ENCODE results near the gene SLAMF1.
A peak's percentile ranks its signal among the peaks of the same experiment; 100 is the strongest.
"Not testable (repeated sequence)": the region's sequence is repeated elsewhere in the genome, so short reads cannot be mapped to it uniquely, and the experiment has no call there.

Gene SLAMF1, protein sequence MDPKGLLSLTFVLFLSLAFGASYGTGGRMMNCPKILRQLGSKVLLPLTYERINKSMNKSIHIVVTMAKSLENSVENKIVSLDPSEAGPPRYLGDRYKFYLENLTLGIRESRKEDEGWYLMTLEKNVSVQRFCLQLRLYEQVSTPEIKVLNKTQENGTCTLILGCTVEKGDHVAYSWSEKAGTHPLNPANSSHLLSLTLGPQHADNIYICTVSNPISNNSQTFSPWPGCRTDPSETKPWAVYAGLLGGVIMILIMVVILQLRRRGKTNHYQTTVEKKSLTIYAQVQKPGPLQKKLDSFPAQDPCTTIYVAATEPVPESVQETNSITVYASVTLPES

DNA sequence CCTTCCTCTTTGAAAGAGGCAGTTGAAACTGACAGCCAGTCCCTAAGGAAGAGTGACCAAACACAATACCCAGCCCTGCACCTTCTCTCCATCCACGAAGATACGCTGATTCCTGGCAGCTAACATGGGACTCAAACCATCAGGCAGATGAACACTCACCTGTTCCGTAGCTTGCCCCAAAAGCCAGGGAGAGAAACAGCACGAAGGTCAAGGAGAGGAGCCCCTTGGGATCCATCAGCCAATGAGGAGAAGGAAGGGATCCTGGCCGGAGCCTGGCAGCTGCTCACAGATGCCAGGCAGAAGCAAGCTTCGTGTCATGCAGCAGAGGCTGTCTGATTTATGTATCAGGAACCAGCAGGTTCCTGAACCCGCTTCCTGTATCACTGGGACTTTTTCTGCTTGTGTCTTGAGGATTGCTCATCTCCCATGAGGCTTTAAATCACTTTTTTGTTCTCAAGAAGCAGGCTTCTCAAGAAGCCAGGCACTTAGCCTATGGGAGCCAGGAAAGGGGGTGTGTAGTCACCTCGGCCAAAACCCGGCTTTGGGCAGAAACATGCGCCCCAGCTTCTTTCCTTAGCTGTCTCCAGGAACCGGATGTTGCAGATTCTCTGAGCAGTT is at the start of gene SLAMF1:
SLAMF1 (minus strand) TSS at position 334 of the 618 bp plus-strand sequence; CDS start at position 235, 99 bp downstream.
- DNase-seq: peak; percentile 79 to 96

DNA sequence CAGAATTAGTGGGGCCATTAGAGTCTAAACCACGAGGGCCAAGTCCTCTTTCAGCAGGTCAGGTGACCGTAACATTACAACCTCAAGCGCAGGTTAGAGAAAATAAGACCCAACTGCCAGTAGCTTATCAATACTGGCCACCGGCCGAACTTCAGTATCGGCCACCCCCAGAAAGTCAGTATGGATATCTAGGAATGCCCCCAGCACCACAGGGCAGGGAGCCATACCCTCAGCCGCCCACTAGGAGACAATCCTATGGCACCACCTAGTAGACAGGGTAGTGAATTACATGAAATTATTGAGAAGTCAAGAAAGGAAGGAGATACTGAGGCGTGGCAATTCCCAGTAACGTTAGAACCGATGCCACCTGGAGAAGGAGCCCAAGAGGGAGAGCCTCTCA is 45.5 kb upstream of the SLAMF1 start:
- not testable (repeated sequence) for DNase-seq

DNA sequence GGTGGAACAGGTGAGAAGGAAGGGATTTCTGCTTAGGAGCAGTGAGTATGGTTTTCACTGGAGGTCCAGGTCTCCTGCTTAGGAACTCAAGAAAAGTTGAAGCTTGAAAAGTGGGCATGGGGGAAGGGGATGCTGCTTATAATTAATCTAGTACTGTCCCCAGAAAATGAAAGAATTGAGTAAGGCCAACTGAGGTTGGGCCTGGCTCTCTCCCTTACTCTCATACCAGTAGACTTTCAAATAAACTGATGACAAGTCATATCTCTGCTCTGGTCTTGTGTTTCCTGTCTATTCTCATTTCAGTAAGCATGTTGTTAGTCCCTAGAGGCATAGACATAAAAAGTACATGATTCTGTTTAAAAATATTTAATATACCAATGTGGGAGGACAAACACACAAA is 38.4 kb upstream of the SLAMF1 start:
- DNase-seq: no peak

DNA sequence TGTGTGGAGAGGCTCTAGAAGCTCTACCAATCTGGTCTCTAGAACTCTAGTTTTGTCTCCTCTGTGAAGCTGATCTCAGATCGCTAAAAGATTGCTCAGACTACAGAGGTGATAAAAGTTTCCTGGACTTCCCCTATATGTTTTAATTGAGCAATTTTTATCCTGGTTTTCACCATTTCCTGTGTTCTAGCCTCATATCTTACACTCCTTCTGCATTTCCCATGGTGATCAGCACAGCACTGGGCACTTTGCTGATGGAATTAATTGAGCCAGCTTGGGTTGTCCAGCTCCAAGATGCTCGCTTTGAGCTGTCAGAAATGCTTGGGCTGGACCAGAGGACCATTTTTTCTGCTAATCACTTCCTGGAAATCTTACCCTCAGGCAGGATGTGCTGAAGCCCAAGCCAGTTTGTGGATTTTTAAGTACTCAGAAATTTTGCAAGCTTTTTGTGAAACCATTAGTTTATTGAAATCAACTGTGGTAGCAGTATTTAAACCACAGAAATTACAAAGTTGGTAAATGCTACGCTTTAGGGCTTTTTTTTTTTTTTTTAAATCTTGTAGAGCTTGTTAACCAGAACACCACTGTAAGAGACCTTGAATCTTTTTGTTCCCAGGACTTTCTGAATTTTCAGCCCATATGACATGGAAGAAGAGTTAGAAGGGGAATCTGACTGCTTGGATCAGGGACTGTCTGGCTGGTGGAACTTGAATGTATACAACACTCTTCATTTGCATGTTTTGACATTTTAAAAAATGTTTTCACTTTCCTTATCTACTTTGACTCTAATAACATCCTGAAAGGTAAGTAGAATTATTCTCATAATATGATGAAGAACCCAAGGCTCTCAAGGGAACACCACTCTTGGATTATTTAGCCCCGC is 36.4 kb upstream of the SLAMF1 start:
- DNase-seq: peak; percentile 92 to 97

DNA sequence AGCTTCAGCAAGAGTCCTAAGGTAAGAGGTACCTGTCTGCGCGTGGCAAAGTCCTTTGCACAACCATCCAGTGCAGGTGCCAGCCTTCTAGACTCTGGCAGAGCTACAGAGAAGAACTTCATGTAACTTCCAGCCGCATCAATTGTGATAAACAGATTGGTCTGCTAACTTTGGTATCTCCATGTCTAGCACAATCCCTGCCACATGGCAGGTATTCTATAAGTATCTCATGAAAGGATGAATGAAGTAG is 35.0 kb upstream of the SLAMF1 start:
- no peak for DNase-seq

DNA sequence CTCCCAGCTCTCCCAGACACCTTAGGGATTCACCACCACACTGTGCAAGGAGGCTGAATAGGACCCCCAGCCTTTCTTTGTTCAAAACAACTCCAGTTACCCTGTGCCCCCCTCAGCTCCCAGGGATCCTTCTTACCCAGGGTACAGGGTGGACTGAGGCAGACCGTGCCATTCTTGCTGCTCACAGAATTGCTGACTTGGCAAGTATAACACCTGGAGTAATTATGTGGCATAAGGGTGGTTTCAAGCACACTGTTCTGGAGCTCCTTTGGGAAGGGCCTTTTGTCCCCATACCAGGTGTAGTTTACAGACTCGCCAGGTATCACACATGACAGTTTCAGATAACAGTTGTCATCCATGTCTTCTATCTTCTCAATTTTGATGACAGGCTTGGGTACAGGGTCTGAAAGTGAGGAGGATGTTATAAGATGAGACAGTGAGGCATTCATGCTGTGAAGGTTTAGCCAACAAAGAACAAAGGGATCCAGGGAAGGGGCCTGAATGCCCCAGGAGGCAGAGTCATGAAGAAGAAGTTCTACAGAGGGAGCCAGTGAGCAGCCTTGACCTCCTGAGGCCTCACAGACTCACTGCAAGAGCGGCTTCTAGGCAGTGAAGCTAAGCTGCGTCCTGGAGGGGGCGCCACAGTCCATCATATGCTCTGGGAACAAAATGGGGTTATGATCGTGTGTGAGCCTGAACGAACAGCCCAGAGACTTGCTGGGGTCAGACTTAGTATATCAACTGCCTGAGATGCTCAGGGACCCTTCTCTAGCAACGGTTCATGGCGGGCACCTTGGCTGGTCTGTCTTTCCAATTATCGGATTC is 34.4 kb upstream of the SLAMF1 start:
- peak; percentile 85 to 96 for DNase-seq

DNA sequence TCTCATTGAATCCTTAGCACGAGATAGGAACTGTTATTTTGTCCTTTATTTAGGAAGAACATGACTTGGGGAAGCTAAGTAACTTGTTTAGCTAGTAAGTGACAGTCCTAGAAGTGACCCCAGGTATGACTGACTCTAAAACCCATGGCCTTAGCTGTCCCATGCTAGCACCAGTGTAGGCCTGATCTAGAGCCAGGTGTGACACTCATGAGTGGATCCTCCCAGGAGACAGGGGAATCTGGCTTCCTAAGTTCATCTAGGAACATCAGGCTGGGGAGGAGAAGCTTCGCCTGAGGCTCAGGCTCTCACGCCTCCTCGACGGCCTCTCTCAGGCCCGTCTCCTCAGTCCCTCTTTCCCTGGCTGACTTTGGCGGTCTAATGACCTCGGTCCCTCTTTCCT is 33.6 kb upstream of the SLAMF1 start:
- no peak for DNase-seq

DNA sequence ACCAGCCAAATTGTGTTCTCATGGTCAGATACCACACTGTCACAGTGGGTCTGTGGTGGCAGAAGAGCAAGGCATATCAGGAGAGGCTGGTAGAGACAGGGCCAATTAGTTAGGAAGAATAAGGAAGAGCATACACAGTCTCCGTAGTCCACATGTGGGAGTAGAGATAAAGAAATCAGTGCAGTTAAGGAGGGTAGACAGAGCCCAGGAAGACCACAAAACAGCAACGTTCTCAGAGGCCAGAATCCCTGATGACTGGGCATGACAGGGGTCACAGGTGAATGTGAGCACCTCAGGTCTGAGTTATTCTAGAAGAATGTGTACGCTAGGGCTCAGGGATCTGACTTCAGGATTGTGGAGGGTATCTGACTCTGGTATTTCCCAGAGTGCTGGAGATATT is 33.0 kb upstream of the SLAMF1 start:
- DNase-seq: no peak

DNA sequence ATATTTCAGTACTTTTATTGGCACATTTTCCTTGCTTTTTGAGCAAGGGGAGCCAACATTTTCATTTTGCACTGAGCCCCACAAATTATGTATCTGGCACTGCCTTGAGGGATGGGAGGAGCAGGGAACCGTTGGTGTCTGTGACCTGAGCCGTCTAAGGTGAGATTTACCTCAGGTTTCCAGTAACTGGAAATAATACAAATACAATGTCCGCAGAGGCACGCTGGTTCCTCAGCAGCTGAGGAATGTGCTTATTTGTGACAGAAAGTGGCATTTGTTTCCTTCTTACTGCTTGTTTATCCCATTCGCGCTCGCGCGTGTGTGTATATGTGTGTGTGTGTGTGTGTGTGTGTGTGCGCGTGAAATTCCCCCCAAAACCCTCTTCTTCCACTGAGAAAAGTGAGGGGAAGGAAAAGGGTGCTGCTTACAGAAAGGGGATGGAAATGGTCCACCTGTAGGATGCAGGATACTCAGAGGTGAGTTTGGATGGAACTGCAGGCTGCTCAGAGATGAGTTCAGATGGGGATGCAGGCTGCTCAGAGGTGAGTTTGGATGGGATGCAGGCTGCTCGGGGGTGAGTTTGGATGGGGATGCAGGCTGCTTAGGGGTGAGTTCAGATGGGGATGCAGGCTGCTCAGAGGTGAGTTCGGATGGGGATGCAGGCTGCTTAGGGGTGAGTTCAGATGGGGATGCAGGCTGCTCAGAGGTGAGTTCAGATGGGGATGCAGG is 30.2 kb upstream of the SLAMF1 start:
- DNase-seq: no peak

DNA sequence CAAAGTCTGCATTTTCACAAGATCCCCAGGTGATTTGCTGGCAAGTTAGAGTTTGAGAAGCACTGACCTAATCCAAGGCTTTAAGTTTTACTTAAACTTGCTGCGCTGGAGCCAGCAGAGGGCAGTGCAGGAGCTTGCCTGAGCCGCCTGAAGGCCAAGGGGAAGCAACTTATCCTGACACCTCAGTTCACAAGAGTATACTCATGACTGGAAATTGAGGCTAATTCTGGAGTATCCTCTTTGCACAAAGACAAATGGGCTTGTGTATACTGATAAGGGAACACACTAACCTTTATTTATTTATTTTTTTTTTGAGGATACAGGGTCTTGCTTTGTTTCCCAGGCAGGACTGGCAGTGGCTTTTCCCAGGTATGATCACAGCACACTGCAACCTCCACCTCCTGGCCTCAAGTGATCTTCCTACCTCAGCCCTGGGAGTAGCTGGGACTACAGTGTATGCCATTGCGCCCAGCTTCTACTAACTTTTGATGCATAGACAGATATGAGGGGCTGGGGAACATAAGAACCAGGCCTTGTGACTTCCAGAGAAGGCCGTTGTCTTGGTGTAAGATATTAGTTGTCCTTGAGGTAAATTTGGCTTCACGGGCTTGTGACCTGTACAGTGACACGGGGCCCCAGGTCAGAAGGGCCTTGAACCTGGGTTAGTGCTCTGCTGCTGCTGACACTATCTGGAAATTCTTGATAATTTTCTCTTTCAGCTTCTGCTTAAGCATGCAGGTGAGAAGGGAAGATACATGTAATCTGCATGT is 29.0 kb upstream of the SLAMF1 start:
- DNase-seq: peak; percentile 74 to 79

DNA sequence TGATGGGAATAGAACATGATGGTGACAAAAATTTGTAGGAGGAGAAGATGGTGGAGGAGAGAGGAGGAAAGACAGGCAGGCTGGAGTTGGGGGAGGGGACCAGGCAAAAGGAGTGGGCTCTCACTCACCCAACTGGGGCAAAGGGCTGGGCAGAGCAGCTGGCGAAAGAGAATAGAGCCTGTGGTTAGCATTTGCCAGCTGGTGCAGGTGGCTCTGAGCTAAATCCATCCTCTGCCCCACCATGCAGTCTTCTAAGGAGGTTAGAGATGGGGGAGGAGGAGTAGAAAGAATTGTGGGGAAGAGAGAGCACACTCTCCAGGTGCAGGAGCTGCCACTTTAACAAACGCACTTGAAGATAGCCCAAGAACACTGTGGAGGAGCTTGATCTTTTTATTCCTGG is 27.6 kb upstream of the SLAMF1 start:
- DNase-seq: no peak

DNA sequence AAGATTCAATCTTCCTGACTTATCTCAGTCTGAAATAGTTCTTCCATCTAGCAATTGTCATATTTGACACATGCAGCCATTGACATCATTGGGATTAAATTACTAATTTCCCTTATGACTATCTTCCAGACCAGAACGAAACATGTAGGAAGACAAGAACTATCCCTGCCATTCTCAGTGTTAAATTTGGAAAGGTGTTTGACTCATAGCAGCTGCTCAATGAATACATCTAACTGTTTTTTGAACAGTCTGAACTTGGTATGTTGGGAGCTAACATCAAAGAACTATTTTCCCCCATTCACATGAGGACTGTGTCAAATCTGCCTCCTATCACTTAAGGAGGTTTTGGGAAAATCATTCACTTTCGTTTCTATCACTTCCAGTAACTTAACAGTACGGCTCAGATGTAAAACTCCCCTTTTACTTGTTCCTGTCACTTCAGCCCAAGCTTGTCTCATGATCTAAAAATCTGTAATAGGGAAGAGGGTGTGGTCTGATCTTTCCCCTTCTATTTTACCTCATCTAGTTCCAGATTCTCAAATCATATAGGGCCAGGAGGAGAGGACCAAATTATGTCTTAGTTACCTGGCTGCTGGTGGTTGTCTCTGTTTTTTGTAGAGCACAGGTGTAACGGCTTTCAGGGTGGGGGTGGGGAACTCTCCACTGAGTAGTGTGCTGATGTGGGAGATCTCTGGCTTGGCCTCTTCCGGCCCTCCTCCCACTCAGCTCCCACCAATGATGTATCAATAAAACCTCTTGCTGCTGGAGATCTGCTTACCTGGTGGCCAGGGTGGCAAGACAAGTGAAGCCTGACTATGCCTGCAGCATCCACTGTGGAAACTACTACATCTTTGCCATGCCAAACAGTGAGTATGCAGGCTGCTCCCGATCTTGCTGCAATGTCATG is 26.2 kb upstream of the SLAMF1 start:
- DNase-seq: peak; percentile 90 to 93

DNA sequence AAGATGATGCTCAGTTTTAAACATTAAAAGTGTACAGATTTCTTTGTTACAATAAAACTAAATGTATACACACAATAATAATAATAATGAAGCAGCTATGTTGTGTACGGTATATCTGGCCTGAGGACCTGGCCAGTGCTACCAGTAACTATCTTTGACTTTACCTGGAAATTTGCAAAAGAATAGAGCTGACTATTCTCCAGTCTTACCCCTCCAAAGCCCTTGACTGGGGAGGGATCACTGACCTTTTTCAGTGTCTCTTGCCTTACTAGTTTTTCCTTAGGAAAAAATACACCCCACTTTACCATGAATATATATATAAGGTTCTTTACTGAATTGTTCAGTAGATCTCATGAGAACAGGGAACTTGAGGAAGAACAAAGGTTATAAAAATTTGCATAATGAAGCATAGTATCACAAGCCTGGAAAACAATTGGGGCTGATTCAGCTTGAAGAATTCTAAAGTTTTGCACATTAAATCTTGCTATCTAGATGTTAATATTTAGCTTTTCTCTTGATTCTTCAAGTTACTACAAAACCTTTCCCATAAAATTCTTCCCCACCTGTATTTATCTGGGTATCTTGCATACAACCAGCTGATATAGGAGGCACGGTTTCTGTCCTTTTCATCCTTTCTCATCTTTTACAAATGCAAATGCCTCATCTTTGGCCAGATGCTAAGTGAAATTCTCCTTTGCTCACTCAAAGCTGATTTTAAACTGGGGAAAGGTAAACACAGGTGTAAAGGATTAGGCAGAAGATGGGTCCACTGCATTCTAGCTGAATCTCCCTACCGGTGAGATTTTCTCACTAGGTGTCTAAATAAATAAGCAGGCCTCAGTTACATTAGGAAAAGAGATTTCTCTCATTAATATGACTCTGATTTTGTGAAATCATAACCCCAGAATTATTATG is 25.0 kb upstream of the SLAMF1 start:
- peak in 1 of 2 donors; percentile 53 for DNase-seq

DNA sequence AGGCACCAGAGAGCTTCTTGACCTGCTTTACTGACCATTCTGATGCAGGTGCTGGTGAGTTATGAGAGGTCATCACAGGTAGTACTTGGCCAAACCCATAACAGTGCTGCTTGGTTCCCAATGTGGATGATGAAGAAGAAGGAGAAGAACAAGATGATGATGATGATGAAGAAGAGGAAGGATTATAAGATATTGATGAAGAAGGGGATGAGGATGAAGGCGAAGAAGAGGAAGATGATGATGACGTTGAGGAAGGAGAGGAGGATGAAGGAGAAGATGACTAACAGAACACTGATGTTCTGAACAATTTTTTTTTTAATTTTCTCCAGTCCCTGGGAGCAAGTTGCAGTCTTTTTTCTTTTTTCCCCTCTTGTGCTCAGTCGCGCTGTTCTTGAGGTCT is 23.9 kb upstream of the SLAMF1 start:
- DNase-seq: no peak

DNA sequence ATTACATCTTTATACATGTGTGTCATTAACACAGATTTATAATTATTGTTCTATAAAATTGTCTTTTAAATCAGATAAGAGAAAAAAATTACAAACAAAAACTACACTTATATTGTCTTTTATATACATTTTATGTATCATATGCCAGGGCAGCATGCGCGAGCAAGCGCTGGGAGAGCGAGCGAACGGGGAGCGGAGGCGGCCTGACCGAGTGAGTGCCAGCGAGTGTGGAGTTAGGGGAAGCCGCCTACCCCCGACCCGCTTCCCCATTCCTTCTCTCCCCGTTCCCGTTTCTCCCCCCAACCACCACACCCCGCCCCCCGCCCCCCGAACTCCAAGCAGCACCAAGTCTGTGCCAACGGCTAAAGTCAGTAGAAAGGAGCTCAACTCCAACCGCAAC is 23.0 kb upstream of the SLAMF1 start:
- no peak for DNase-seq

DNA sequence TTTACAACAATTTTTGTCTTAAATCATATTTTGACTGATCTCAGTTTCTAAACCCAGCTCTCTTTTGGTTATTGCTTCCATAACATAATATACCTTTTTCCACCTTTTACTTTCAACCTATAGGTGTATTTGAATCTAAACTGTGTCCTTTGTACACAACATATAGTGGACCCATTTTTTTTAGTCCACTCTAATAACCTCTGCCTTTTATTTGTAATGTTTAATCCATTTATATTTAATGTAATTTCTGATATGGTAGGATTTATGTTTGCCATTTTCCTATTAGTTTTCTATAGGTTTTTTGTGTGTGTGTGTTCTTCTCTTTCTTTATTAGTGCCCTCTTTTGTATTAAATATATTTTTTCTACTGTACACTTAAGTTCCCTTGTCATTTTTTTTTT is 22.4 kb upstream of the SLAMF1 start:
- no peak for DNase-seq

DNA sequence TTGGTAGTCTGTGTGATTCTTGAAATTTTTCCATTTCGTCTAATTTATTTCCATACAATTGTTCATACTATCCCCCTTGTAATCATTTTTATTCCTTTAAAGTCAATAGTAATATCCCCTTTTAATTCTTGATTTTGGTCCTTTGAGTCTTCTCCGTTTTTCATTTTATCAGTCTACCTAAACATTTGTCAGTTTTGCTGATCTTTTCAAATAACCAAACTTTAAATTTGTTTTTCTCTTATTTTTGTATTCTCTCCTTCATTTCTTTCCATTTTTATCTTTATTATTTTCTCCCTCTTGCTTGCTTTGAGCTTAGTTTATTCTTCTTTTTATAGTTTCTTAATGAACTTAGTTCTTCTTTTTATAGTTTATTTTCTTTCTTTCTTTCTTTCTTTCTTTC is 21.1 kb upstream of the SLAMF1 start:
- DNase-seq: no peak

DNA sequence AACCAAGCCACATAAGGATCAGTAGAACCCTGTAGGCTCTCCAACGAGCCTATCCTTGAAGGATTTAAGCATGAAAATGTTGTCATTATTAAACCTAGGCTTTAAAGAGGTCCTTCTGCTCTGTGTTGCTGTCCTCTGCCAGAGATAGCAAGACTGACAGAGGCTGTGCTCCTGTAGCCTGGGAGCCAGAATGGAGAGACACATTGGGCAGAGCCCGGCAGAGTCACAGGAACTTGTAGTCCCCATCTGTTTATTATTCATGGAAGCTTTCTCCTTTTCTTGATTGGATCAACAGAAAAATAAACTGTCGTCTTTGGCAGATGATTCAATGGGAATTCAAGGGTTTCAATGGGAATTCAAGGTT is 19.2 kb upstream of the SLAMF1 start:
- no peak for DNase-seq

DNA sequence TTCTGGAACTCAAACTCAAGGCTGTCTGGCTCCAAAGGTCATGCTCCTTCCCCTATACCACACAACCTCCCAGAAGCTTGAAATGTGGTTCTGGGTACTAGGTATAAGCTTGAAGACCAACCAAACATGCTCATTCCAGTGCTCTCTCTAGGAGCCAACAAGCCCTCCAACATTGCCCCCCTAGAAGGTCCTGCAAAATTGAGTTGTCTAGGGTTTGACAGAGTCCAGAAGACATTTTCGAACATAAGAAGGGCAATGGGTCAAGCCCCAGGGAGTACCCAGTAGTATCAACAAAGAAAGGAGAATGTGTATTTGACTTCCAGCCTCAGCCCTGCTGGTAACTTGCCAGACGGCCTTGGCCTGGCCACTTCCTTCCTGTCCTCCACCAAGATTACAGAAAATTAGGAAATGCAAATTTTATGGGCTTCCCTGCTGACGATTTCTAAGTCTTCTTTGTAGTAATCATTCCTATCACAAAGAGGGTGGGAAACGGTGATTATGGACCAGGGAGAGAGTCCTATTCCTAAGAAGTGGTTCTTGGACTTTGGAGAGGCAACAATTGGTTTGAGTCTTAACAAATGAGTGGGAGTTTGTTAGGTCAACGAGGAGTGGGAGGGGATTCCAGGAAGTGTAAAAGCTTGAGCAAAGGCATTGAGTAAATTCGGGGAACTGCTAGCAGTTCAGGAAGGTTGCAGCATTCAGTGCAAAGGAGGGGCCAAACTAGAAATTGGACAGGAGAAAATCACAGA is 18.7 kb upstream of the SLAMF1 start:
- DNase-seq: peak; percentile 94 to 96

Data from inflammatory macrophage treated with lipopolysaccharide for 1 hour (primary cell).